Muscle of arm (tissue), 14 donors: ENCODE data around the gene RBM8A. TPM values are rescaled to one million over a fixed set of nuclear protein-coding genes. Genes with fewer than 3 reads are reported as not detected.
A peak's percentile ranks its signal among the peaks of the same experiment; 100 is the strongest.

Source experiments
- DNase-seq: peaks from one replicate; pipeline ENCODE4 v3.0.0-alpha.2; 2013
- long read RNA-seq, 11 donors: transcript quantifications; one replicate each; lab custom pipeline, GENCODE V29; 2026
- polyA plus RNA-seq, 12 donors: library from polyadenylated mRNA; unstranded; fragments of 120-200 nt; gene quantifications; one replicate each; pipeline ENCODE4 v1.2.1, GENCODE V29; 2013; ENCODE audit not compliant: insufficient read length in 12 of 12

RBM8A gene
- polyA plus RNA-seq = 100 to 1,000 TPM in 11 of 12 donors, not detected in 1; 104 to 160 (median 134) TPM
- long read RNA-seq, donor 1, full-length matches to known transcripts = 62 of 102 reads
- long read RNA-seq, donor 1, partial matches to known transcripts = 28 of 102 reads
- long read RNA-seq, donor 1, other reads (novel, unspliced or antisense) = 12 of 102 reads
- long read RNA-seq, donor 2, full-length matches to known transcripts = 65 of 110 reads
- long read RNA-seq, donor 2, partial matches to known transcripts = 22 of 110 reads
- long read RNA-seq, donor 2, other reads (novel, unspliced or antisense) = 23 of 110 reads
- long read RNA-seq, donor 3, full-length matches to known transcripts = 18 of 28 reads
- long read RNA-seq, donor 3, partial matches to known transcripts = 5 of 28 reads
- long read RNA-seq, donor 3, other reads (novel, unspliced or antisense) = 5 of 28 reads
- long read RNA-seq, donor 4, full-length matches to known transcripts = 27 of 27 reads
- long read RNA-seq, donor 4, partial matches to known transcripts = 0 of 27 reads
- long read RNA-seq, donor 4, other reads (novel, unspliced or antisense) = 0 of 27 reads
- long read RNA-seq, donor 5, full-length matches to known transcripts = 49 of 74 reads
- long read RNA-seq, donor 5, partial matches to known transcripts = 14 of 74 reads
- long read RNA-seq, donor 5, other reads (novel, unspliced or antisense) = 11 of 74 reads
- long read RNA-seq, donor 6, full-length matches to known transcripts = 40 of 101 reads
- long read RNA-seq, donor 6, partial matches to known transcripts = 61 of 101 reads
- long read RNA-seq, donor 6, other reads (novel, unspliced or antisense) = 0 of 101 reads
- long read RNA-seq, donor 7, full-length matches to known transcripts = 30 of 35 reads
- long read RNA-seq, donor 7, partial matches to known transcripts = 0 of 35 reads
- long read RNA-seq, donor 7, other reads (novel, unspliced or antisense) = 5 of 35 reads
- long read RNA-seq, donor 8, full-length matches to known transcripts = 60 of 86 reads
- long read RNA-seq, donor 8, partial matches to known transcripts = 19 of 86 reads
- long read RNA-seq, donor 8, other reads (novel, unspliced or antisense) = 7 of 86 reads
- long read RNA-seq, donor 9, full-length matches to known transcripts = 49 of 55 reads
- long read RNA-seq, donor 9, partial matches to known transcripts = 0 of 55 reads
- long read RNA-seq, donor 9, other reads (novel, unspliced or antisense) = 6 of 55 reads
- long read RNA-seq, donor 10, full-length matches to known transcripts = 48 of 70 reads
- long read RNA-seq, donor 10, partial matches to known transcripts = 7 of 70 reads
- long read RNA-seq, donor 10, other reads (novel, unspliced or antisense) = 15 of 70 reads
- long read RNA-seq, donor 11, full-length matches to known transcripts = 68 of 88 reads
- long read RNA-seq, donor 11, partial matches to known transcripts = 5 of 88 reads
- long read RNA-seq, donor 11, other reads (novel, unspliced or antisense) = 15 of 88 reads

DNA sequence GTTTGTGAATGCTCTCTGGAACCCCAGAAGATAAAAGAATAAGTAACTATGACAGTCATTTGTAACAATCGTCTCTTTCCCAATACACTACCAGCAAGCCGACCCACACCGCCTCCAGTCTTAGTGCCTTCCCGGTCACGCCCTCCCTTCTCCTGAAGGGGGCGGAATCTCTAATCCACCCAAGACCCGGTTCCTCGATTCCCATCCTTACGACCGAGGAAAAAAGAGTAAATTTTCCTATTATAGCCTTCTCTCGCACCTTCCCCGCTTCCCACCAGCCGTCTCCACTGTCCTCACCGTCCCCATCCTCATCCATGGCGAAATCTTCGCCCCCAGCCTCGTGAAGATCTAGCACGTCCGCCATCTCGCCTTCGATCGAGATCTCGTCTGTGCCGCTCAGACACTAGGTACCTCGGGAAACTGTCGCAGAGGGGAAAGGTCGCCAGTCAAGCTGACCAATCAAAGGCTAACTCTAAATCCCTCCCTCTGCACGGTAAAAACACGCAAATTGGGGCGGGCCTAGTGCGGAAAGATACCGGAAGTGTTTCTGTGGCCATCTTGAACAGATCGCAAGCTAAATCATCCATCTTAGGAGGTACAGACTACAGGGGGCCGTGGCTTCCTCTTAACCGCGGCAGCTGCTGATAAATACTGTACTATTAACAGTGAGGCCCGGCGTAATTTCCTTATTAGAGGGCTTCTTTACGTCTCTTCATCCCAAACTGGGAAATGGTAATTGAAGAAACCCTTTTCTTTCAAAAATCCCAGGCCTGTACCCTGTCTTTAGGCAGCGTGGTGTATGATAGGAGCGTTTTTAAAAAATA is at the start of gene RBM8A:
Gene RBM8A (minus strand): TSS at position 422 of the 824 bp plus-strand sequence. CDS start 58 bp downstream, at position 364.
- DNase-seq = peak; percentile 98

DNA sequence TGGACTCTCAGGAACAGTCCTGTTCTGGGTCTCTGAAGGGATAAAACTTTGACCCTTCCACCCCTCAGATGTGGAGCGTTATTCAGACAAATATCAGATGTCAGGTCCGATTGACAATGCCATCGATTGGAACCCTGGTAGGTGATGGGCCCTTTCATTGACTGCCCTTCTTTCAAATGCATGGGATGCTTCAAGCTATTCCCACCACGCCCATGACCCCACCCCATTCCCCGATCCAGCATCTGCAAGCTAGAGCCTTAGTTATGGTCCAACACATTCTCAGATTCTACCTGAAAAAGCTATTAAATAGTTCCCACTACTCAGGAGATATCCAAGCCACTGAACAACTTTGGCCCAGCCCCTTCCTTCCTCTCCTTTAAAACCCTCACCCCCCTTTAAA is 49.7 kb upstream of the RBM8A start:
- no peak for DNase-seq

DNA sequence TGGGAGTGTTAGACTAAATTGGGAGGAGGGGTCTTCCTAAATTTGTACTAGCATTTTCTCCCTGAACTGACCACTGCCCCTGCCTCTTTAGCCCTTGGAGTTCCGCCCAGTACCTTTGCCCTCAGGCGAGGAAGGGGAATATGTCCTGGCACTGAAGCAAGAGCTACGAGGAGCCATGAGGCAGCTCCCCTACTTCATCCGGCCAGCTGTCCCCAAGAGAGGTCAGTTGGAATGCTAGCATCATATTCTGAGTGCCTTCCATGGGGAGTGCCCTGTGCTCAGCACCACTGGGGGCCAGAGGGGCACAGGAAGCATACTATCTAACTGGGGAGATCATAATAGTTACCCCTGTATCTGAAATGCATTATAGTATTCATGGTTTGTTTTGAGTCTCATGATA is 47.9 kb upstream of the RBM8A start:
- no peak for DNase-seq

- DNase-seq = no peak
Observed at GRCh38 chr1:145974721-145975120, 47.4 kb upstream of the RBM8A start.

- DNase-seq = no peak
Observed at GRCh38 chr1:145972580-145972979, 45.3 kb upstream of the RBM8A start.

DNA sequence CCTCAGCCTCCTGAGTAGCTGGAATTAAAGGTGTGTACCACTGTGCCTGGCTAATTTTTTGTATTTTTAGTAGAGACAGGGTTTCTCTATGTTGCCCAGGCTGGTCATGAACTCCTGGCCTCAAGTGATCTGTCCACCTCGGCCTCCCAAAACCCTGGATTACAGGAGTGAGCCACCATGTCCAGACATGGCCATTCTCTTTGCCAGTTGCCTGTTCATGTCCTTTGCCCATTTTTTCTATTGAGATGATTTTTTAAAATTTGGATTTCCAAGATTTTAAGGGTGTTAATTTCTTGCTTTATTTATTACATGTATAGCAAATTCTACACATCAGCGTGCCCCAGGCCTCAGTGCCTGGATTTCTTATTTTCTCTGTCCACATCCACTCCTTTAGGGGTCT is 40.0 kb upstream of the RBM8A start:
- no peak for DNase-seq

DNA sequence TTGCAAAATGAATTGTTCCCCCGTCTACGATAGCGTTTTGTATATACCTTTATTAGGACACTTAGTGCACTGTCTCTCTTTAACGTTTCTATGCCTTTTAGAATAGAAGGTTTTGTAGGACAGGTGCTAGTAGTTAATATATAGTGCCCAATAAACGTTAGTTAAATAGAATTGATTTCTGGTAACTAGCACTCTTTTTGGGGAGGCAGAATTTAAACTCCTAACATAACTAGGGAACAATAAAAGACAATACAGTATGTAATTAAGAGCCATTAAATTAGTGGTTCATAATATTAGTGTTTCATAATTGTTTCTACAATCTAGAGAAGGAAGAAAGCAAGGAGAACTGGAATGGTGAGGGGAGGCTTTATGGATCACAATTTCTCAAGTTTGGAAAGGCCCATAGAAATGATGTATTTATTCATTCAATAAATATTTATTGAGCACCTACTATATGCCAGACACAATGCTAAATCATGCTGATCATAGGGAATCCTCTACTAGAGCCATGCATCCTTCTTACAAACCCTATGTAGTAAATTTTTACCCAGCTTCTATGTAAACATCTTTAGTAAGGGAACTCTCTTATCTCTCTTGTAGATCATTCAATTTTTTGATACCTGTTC is 37.9 kb upstream of the RBM8A start:
- no peak for DNase-seq

DNA sequence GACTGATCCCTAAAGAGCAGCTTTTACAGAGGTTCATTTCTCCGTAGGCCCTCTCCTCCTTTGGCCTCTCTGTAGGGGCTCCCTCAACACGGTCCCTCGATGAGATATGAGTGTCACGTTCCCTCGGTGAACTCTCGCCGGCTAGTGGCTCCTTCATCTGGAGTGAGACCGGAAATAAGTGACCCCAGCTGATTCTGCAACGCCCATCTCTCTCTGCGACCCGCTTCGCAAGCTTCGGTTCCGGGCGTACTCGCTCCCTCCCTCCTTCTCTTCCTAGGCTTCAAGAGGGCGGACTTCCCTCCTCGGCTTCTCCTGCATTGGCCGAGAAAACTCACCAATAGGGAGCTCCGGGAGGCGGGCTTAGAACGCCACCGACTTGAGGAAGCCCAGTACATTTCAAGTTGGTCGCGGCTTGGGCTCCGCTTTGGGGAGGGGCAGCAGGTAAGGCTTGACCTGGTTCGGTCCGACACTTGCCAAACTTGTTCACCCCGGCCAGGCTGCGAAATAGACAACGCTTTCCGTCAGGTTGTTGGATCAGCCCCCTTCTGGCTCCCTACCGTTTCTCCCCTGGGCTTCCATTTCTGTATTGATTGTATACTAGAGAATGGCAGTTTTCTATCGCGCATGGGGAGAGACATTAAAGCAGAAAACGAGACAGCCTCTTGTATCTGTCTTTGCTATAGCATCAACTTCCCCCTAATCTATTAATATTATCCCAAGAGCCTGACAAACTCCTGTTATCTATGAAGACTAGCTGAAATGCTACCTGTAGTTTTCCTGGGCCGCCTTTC is 37.2 kb upstream of the RBM8A start, which contains the start of the genes ANKRD34A and POLR3GL:
Gene ANKRD34A (minus strand): TSS at position 248 of the 791 bp plus-strand sequence. CDS start 2,816 bp downstream, outside the sequence.
Gene POLR3GL (plus strand): TSS at position 363 of the 791 bp plus-strand sequence. CDS start 10,176 bp downstream, outside the sequence.
- peak; percentile 94 for DNase-seq

GRCh38 chr1:145963265-145964019 is 36.2 kb upstream of the RBM8A start:
- DNase-seq = no peak

GRCh38 chr1:145962157-145963102 is 35.1 kb upstream of the RBM8A start:
- no peak for DNase-seq

DNA sequence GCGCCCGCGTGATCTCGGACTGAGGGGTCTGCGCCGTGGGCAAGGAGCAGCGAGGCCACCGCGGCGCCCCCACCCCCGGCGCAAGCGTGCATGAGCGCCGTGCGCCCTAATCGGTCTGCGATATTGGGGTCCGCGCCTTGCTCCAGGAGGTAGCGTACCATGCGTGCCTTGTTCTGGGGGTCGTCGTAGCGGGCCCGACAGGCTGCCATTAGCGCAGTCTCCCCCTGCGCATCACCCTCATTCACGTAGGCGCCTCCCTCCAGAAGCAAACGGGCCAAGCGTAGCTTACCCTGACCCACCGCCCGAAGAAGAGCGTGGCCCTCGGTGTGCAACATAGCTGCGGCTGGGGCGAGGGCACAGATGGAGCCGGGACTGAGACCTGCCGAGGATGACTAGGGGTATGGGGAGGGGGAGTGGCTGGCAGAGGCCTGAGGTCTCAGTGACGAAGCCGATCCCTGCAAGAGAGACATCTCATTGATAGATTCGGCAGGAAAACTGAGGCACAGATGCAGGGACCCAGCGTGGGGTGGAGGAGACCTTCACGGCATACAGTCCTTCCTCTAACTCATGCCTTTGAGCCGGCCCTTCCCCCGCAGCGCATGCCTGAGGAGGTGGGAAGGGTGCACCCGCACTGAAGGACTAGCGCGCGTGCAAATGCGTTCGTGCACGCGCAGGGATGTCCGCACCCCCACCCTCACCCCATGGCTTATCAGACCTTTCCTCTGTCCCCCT is 34.3 kb upstream of the RBM8A start:
- no peak for DNase-seq

- no peak for DNase-seq
Observed at GRCh38 chr1:145961109-145961424, 33.8 kb upstream of the RBM8A start.

DNA sequence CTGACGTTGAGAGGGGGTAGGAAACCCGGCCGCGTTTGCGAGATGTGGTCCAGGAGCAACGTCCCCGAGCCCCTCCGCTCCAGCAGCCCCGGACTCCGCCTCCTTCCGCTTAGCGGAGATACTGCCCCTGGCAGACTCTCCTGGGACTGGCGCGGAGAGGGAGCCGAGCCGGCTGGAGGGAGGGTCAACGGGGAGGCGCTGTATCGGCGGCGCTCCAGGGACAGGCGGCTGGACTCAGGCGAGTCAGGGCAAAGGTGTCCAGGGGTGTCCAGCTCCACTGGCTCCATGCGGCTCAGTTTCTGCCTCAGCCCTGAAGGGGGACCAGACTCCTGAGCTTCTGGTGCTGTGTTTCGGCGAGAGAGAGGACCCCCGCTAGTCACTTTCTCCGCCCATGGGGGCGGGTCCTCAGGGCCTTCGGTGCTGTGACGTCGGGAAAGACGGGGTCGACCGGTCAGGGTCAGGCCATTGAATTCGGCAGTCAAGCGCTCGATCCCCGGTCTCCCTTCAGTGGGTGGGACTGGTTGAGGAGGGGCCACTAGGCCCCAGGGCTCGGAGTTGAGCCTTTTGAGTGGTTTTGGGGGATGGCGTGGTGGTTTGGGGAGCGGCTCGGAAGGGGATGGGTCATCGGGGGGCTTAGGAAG is 33.3 kb upstream of the RBM8A start:
- peak; percentile 79 for DNase-seq

DNA sequence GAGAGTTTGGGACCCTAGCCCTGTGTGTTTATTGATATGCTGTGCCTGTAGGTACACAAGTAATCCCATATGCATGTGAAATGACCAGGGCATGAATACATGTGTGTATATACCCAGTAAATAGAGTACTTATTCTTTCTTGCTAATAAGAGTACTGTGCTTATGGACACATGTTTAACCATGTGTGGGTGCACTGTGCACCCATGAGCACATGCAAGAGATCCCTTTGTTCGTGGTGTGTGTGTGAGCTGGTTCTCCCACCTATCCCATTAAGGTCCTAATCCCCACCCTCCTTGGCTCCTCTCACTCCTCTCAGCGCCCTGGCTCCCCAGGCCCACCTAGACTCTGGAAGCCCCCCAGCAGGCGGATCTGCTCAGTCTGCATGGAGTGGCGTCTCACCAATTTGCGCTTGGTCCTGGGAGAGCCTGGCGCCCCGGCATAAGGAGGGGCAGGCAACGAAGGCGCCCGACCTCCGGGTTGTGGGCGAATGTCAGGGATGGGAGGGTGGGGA is 32.7 kb upstream of the RBM8A start:
- DNase-seq = no peak

DNA sequence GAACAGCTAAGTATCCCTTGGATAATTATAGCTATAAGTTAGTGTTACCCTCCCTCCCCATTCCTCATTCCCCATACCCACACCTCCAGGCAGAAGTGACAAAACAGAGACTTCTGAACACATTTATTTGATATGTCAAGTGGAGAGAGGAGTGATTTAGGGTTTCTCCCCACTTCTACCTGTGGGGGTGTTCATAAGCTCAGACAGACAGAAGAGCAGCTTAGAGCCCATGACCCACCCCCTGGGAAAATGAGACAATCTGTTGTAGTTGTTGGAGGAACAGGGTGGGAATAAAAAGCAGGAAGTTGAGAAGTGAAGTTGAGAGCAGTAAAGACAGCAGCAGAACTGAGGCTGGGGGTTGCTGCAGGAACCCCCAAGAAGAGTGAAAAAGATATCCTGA is 32.0 kb upstream of the RBM8A start:
- no peak for DNase-seq

- no peak for DNase-seq
Observed at GRCh38 chr1:145958734-145959133, 31.4 kb upstream of the RBM8A start.
